ENCODE measurements around the gene PPFIA2.

PPFIA2 gene

DNA sequence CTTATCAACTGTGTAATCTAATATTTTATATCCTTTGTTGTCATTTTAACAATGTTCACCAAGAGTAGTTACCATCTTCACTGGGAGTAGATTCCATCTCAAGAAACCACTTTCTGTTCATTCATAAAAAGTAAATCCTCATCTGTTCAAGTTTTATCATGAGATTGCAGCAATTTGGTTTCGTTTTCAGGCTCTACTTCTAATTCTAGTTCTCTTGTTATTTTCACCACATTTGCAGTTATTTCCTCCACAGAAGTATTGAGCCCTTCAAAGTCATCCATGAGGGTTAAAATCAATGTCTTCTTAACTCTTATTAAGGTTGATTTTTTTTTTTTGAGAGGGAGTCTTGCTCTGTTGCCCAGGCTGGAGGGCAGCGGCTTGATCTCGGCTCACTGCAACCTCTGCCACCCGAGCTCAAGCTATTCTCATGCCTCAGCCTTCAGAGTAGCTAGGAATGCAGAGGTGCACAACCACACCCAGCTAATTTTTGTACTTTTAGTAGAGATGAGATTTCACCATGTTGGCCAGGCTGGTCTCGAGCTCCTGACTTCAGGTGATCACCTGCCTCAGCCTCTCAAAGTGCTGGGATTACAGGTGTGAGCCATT lies 404.7 kb downstream of the PPFIA2 start:
- no peak for DNase-seq (ENCODE audit: low read depth, low spot score)

DNA sequence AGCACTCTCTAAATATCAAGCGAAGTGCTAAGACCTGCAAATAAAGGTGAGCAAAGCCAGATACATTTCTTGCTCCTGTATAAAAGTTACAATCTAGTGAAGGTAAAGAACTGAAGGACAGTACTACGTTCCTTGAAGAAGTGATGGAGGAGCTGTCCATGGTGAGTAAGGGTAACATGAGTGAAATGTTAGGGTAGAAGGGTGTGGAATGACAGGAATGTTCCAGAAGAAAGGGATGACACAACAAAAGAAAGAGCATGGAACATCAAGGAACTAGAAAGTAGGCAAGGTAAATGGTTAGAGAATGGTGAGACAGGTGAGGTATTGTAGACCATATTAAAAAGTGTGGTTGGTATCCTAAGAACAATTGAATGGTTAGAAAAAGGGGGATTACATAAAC lies 408.8 kb downstream of the PPFIA2 start:
- DNase-seq (ENCODE audit: low read depth, low spot score), result no peak

DNA sequence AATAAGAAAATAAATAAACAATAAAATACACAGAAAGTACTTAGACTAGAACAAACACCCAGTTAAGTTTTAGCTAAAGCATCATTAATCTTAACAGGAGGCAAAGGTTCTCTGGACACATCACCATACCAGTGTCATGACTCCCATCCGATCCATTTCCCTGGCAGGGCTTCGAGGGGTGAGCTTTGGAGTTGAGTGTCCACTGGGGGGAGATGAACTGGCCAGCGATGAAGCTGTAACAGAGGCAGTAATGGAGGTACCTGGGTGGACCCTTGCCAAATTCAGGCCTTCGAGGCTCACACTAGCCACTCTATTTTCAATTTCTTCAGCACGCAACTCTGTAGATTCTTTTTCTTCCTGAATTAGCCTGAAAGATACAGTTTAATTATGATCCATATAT lies 411.7 kb downstream of the PPFIA2 start:
- no peak for DNase-seq (ENCODE audit: low read depth, low spot score)

DNA sequence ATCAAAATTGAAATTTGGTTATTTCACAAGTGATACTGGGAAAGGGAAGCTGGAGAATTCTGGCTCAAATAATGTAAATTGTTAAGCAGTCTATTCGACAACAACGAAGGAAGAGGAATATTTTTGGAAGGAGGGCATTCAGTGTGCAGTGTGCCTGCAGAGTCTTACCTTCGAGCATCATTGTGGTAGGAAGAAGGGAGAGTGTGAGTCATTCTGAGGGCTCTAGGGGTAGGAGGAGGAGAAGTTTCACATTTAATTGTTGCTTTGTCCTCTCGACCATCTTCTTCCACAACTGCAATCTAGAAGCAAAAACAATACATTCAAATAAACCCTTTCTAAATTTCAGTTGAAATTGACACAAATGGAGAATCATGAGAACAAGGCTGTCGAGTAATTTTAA lies 418.2 kb downstream of the PPFIA2 start:
- DNase-seq (ENCODE audit: low read depth, low spot score), result no peak

DNA sequence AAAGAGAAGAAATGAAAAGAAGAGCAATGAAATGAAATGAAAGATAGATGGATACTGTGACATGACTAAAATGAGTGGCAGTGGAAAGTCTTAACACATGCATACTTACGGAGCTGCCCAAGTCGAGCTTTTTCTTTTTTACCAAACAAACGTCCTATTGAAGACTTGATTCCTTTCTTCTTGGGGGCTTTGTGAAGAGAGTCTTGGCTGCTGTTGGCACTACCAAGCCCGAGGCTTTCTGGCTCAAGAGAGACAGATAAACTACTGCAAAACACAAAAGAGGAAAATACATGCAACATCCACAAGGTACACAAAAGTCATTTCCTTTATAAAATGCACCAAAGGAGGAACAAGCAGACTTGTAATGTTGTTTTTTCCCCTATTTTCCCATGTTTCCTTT lies 420.1 kb downstream of the PPFIA2 start:
- no peak for DNase-seq (ENCODE audit: low read depth, low spot score)

DNA sequence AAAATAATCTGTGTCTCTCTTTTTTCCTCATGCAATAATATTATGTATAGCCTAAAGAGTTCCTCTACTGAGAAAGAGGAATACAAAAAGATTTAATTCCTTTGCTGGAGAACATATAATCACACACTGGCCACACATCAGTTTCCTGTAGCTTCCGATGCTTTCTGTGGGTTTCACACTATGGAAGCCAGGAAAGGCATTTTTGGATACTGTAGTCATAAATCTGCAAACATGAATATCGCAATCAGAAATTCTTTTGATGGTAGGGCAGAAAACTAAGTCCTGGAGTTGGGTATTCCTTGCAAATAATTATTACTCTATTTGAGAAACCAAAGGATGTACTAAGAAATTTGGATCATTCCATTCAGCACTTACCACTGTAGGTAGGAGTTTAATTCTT lies 421.3 kb downstream of the PPFIA2 start:
- no peak for DNase-seq (ENCODE audit: low read depth, low spot score)

DNA sequence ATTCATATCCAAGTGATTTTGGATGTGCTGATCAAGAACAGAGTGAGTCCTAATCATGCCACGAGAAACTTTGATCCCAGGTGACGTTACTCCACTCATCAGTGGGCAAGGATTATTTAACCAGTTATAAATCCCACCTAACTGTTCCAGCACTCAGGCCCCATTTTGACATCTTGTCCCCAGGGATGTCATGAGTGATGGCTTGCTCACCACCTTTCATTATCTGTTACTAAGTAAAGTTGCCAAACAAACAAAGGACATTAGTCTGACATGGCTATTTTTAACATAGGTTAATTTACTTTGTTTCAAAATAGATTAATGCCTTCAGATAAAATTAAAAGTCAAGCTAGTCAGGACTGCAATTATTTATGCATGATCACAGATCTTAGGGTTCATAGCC lies 425.3 kb downstream of the PPFIA2 start:
- no peak for DNase-seq (ENCODE audit: low read depth, low spot score)

DNA sequence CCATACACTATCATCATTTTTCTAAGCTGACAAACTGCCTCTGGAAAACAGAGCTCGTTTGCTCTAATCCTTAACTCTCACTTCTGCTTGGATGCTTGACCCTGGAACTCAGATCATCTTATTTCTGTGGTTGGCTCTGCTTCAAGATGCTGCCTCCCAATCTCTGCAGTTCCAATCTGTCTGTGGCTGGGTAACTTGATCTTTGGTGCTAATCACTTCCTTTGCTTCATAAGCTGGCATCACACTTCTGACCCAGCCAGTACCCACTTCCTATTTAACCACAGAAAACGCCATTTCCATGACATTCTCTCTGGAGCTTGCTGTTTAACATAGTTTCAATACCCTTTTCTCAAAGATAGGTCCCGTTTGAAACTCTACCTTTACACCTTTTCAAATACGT lies 427.1 kb downstream of the PPFIA2 start:
- no peak for DNase-seq (ENCODE audit: low read depth, low spot score)

DNA sequence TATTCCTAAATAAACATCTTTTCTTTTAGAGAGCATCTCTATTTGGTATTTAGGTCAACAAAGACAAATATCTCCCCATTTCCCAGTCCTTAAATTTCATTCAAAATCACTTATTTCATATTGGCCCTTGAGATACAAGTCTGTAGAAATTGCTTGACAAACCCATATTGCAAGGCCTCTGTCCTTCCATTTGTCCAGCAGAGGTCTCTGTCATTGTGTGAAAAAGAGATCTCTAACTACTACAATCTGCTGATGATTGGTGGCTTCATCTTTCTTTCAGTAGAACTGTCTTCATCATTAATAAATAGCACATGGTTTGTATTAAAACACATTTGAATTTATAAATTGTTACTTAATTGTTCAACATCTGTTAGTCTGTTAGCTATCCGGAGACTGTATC lies 428.7 kb downstream of the PPFIA2 start:
- no peak for DNase-seq (ENCODE audit: low read depth, low spot score)

DNA sequence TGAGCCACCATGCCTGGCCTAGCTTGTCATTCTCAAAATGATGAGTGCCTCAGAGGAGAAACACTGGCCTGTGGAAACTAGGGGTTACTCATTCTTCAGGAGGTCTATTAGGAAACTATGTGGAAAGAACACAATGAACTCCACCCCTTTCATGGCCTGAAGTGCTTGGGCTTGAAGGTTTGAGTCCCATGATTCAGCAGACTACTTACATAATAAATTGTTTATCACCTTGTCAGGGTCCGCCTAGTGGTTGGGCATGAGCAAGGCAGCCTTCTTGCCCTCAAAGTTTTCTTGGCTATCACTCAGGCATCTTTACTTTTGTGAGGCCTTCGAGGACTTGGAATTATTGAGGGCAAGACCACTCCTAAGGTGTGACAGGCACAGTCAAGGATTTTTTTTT lies 430.1 kb downstream of the PPFIA2 start:
- no peak for DNase-seq (ENCODE audit: low read depth, low spot score)

DNA sequence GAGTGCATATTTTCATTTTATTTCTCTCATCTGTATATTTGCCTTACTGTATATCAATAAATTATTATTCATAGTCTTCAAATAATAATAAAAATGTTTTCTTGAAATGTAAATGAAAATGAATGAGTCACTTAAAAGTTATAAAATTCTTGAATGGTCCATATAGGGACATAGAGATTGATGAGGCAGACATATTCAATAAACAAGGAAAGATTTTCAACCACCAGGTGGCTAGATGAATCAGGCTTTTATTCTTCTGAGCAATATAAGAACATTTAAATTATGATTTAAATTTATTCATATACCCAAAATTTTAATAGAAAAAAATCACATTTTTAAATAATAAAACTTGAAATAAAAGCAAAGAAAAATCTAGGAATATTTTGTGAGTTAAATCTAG lies 431.7 kb downstream of the PPFIA2 start:
- DNase-seq (ENCODE audit: low read depth, low spot score), result no peak

DNA sequence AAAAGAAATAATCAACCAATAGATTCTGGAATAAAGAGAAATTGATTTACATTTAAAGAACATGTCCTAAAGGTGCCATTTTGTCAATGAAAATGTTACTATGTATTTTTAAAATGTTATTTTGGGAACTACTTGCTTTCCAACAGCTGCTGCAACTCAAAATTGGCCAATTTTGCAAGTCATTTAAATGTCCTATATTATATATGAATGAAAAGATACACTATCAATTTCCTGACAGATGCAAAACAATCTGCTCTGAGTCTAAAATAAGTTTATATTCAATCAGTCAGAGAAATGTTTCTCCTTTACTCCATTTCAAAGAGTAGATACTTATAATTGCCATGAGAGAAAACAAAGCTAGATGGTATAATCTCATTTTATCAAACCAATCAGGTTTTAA lies 434.1 kb downstream of the PPFIA2 start:
- DNase-seq (ENCODE audit: low read depth, low spot score), result no peak

DNA sequence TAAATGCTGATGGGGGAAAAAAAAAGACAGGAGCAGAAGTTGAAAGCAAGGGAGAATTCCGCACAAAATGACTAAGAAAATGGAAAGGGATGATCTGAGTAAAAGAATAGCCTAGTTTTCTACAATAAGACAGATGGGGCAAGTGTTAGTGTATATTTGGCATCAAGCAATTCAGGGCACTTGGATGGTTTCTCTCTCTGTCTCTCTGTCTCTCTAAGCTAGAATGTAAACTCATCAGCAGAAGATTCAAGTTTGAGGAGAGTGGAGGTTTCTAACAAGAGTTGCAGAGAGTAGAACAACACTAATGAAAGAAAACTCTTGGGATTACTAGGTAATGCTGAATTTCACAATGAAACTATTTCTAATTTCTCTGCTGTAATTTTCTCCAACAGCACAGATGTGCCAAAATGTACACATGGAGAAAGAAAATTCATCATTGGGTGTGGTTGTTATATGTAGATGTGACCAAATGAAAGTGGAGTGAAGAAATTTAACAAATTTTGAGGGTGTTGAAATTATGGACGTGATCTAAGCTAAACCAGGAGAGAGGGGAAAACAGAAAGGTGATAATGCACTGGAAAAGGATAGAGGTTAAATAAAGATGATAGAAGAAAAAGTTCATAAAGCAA lies 444.1 kb downstream of the PPFIA2 start:
- no peak for DNase-seq (ENCODE audit: low read depth, low spot score)

DNA sequence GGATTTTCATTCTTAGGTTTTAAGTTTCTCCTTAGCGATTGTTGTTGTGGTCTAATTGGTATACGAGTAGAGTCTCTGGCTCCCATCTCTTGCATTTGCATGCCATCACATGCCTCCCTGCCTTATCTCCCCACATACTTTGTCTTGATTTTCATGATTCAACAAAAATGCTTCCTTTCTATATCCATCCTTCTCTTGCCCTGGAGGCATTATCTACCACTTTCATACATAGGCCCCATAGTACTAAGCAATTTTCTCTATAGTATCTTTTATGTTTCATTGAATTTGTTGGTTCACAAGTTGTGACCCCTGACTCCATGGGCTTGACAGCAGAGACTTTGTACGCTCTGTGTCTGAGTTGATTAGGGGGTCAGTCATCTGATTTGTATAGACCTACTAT lies 455.2 kb downstream of the PPFIA2 start:
- DNase-seq (ENCODE audit: low read depth, low spot score), result no peak

DNA sequence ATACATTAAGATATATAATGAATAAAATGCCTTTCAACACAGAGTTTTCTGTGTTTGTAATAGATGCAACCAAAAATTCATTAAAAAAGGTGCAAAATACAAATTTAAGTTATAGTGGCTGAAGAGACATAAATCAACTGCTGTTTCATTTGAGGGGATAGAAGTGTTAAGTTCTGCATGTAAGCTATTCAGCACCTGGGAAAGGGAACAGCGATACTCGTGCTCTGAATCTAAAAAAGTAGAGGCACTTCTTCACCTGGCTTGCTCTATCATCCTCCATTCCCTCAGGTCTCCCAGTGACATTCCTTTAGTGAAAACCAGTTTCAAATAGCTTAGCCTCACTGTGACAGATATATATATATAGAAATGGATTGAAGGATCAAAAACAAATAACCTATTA lies 458.7 kb downstream of the PPFIA2 start:
- DNase-seq (ENCODE audit: low read depth, low spot score), result no peak

DNA sequence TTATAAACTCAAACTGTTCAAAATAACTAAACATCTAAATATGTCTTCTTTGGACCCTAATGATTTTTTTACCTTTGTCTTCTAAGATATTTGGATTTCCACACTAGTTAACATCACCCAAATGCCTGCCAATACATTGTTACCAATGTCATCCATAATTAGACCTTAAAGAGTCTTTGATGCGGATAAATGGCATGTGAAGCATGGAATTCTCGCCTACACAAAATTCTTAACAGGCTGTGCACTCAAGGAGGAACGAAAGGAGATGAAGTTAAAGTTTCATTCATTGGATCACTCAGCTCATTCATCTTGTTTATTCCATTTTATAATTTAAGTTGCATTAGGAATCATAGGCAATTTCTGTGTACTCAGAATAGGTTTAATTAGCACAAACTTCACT lies 461.5 kb downstream of the PPFIA2 start:
- no peak for DNase-seq (ENCODE audit: low read depth, low spot score)

DNA sequence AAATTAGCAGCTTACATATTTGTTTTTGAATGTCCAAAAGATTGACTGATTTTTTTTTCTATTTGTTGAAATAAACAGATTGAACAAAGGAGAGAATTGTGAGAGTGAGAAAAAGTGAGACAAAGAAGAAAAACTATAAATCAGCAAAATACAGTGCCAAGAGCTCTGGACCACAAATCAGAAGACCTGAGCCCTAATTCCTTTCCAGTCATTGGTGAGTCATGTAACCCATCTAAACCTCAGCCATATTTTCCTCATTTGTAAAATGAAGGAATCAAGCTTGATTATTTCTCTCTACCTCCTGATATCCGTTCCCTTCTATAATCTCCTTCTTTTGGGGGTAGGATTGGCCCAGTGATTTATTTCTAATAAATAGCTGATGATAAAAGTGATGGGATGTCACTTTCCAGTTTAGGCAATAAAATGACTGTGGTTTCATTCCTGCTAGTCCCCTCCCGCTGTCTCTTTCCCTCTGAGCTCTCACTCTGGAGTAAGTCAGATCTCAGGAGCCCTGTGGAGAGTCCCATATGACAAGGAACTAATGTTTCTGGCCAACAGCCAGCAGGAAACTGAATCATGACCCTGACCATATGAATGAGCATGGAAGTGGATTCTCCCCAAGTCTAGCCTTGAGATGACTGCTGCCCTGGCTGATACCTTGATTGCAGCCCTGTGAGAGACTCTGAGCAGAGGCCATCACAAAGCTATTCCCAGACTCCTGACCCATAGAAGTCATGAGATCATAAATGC lies 462.4 kb downstream of the PPFIA2 start:
- no peak for DNase-seq (ENCODE audit: low read depth, low spot score)

DNA sequence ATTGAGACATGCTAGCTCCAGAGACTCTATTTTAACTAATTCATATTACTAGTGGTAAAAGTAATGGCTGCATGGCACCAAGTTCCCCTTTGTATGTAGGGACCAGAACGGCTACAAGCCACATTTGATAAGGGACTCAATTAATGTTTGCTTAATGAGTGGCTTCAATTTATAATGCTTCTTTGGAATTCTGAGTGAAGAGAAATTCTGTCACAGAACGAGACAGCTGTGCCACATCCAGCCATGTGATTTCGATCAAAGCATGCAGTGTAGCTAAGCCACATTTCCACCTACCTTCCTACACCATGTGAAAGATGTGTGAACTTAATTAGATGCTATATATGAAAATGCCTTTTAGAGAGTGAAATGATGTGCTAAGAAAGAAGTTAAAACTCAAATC lies 463.9 kb downstream of the PPFIA2 start:
- DNase-seq (ENCODE audit: low read depth, low spot score), result no peak

DNA sequence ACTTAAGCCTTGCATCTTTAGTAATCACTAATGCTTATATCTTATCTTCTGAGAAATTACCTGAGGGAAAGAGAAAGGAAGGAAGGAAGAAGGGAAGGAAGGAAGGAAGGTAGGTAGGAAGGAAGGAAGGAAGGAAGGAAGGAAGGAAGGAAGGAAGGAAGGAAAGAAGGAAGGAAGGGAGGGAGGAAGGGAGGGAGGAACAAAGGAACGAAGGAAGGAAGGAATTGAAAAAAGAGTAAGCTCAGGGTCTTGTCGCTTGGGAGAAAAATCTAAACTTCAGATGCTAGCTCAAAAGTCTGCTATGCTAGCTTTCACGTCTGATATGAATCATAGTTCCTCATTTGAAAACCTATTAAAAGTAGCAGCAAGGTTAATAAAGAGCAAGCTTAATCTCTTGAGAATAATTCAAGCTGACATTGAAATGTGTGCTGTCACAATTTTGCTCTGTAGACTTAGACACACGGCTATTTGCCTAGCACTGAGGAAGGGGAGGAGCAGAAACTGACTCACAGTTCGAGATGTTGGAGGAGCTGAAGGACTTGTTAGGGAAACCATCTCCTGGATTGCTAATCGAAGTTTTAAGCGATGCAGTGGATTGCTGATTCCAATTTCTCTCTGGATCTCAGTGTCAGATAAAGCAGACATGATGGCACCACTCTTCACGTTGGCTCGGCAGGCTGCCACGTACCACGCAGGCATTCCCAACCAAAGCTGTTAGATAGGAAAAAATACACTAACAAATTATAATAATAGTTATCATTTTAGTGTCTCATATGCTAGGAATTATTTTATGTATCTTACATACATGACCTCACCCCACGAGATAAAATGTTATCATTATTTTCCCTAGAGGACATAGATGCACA lies 464.6 kb downstream of the PPFIA2 start:
- no peak for DNase-seq (ENCODE audit: low read depth, low spot score)

DNA sequence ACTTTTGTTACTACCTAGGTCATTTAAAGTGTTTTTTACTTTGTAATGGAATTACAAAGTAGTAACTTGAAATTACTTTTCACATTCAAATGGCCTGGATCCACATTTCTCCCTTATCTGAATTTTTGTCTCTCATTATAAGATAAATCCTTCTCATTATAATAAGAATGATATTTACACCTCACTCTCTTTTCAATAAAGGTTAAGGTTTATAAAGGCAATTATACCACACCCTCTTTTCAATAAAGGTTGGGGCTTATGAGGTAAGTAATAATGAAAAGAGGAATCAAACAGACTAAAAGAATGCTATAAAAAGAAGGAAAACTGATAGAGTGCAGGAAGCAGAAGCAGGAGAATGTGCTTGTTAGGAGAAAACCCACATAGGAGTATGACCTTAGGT lies 470.5 kb downstream of the PPFIA2 start:
- no peak for DNase-seq (ENCODE audit: low read depth, low spot score)

DNA sequence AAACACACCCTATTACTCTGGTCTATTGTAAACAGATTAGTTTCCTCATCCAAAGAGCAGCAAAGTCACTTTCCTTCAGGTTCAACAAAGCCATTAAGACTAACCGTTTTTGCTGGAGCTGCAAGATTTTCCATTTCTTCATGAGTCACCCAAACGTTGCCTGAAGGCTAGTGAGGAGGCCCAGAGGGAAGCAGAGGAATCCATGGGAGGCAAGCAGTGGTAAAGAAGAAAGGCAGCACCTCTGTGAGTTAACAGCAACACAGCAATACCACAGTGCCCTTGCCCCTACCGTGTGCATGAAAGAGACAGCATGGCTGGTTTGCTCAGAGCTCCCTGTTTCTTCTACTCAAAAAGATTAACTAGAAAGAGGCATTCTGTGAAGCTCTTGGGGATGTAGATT lies 475.0 kb downstream of the PPFIA2 start:
- no peak for DNase-seq (ENCODE audit: low read depth, low spot score)
